AG04449 (cell line): ENCODE results near the gene CST3.
"Not testable (repeated sequence)": the region's sequence is repeated elsewhere in the genome, so short reads cannot be mapped to it uniquely, and the experiment has no call there.

ENCODE experiments used
- CTCF ChIA-PET: fragments of 350-600 bp; formaldehyde crosslinking; extraction: SDS; loops from one replicate; lab custom pipeline; 2021; ENCODE audit warnings: antibody characterized with exemption; lab: Yijun Ruan, JAX
- POLR2A ChIA-PET: fragments of 400-600, 350-600 bp; formaldehyde crosslinking; extraction: SDS; loops from one replicate; lab custom pipeline; 2020; ENCODE audit warnings: antibody characterized with exemption, inconsistent platforms; lab: Yijun Ruan, JAX
- DNase-seq: peaks from one replicate; pipeline ENCODE4 v3.0.0-alpha.2; 2010; ENCODE audit warnings: low read depth, low spot score
- H3K4me3 ChIP-seq: 2 replicates; pipeline ENCODE4 v1.5.1; 2011; ENCODE audit warnings: low read depth, mild to moderate bottlenecking, control low read depth, low read length
- TF ChIP-seq, protein P1 (sequence below): IDR thresholded peaks from one replicate; pipeline ENCODE4 v1.5.1; 2011; ENCODE audit warnings: mild to moderate bottlenecking, moderate library complexity, low read length, control low read depth, inconsistent platforms; ENCODE audit not compliant: insufficient read depth; ENCODE audit errors: missing control alignments

The CST3 gene

GRCh38 chr20:23664954-23665353, 27.2 kb upstream of the CST3 start:
- ChIA-PET CTCF (no interaction called here), POLR2A (no interaction called here)
- DNase-seq, result no peak

DNA sequence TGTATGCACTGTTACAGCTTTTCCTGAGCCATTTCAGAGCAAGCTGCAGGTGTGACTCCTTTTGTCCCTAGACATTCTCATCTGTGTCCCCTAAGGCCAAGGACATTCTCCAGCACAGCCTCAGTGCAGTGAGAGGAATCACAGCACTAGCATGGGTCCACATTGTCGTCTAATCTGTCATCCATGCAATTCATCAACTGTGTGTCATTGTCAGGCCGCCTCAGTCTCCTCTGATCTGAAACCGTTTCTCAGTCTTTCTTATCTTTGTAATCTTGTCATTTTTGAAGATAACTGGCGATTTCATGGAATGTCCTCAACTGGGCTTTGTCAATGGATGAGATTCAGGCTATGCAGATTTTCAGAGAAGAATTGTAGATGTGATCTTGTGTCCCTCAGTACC, 26.3 kb upstream of the CST3 start:
- CTCF ChIA-PET, POLR2A ChIA-PET, H3K4me3 ChIP-seq, DNase-seq: not testable (repeated sequence)

More at GRCh38 chr20:23664954-23665353, 27.2 kb upstream of the CST3 start:
- no peak overlapping the region for H3K4me3 ChIP-seq
- TF ChIP-seq, protein P1, sequence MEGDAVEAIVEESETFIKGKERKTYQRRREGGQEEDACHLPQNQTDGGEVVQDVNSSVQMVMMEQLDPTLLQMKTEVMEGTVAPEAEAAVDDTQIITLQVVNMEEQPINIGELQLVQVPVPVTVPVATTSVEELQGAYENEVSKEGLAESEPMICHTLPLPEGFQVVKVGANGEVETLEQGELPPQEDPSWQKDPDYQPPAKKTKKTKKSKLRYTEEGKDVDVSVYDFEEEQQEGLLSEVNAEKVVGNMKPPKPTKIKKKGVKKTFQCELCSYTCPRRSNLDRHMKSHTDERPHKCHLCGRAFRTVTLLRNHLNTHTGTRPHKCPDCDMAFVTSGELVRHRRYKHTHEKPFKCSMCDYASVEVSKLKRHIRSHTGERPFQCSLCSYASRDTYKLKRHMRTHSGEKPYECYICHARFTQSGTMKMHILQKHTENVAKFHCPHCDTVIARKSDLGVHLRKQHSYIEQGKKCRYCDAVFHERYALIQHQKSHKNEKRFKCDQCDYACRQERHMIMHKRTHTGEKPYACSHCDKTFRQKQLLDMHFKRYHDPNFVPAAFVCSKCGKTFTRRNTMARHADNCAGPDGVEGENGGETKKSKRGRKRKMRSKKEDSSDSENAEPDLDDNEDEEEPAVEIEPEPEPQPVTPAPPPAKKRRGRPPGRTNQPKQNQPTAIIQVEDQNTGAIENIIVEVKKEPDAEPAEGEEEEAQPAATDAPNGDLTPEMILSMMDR, result no peak

GRCh38 chr20:23663180-23663579, 25.4 kb upstream of the CST3 start:
- TF ChIP-seq, protein P1, result no peak
- CTCF ChIA-PET, result interaction anchor here (1.4 kb wide), 1 partner anchor 19 kb away, joined by 3 read pairs; no protein-coding TSS in a partner anchor
- DNase-seq, result no peak
- POLR2A ChIA-PET, result interaction anchor here (0.6 kb wide), 1 partner anchor 419 kb away, joined by 3 read pairs; no protein-coding TSS in a partner anchor
- no peak overlapping the region for H3K4me3 ChIP-seq

DNA sequence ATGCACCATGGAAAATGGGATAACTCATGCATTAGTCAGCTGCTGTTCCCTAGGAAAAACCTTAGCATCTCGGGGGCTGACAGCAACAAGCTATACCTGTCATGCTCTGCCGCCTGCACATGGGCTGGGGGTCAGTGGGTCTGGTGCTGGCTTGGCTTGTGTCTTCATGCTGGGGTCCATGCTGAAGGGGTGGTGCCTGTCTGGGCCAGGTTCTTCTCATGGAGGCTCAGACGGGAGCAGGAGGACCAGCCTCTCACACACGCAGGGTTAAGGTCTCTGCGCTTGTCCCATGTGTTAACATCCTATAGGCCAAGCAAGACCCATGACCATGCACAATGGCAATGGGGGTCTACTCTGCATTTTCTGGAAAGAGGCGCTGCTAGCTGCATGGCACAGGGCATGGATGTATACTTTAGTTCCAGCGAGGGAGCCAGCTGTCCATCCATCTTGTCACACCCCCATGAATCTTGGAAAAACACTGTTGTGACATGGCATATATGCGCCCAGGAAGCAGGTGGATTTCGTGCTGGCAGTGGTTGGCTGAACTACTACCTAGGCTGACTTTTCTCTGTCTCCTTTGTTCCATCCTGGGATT, 24.6 kb upstream of the CST3 start:
- no peak for DNase-seq
- CTCF ChIA-PET, result interaction anchor here (1.4 to 1.8 kb wide), 2 partner anchors 8 to 20 kb away, joined by 3 to 4 read pairs; no protein-coding TSS in a partner anchor
- no peak overlapping the region for H3K4me3 ChIP-seq
- TF ChIP-seq, protein P1, result no peak
- POLR2A ChIA-PET, result no interaction called here

DNA sequence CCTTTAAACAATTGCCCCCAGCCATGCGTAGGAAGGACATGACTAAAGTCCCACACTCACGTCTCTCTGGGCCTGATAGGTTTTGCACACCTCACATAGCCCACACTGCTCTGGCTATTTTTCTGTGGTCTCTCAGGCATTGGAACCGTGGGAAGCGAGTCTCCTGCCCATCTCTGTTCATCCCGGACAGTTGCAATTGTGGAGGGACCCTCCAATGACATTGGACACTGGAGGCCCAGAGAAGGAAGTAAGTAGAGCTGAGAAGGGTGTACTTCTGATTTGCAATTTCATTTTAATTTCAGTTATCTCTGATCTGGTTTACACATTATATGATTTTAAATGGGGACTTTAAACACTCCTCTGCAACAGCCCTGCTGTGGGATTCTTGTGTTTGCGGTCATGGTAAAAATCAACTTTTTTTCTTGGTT, 23.3 kb upstream of the CST3 start:
- ChIA-PET POLR2A (no interaction called here), CTCF (interaction anchor here (1.8 kb wide), 1 partner anchor 9 kb away, joined by 4 read pairs; no protein-coding TSS in a partner anchor)
- TF ChIP-seq, protein P1, result no peak
- DNase-seq, result no peak
- H3K4me3 ChIP-seq, result no peak overlapping the region

- no peak for DNase-seq
- ChIA-PET CTCF (no interaction called here), POLR2A (interaction anchor here (0.6 kb wide), 1 partner anchor 233 kb away, joined by 3 read pairs; no protein-coding TSS in a partner anchor)
- TF ChIP-seq, protein P1, result no peak
- H3K4me3 ChIP-seq, result no peak overlapping the region
Observed at GRCh38 chr20:23659989-23660837, 22.5 kb upstream of the CST3 start.

GRCh38 chr20:23659610-23659988, 21.8 kb upstream of the CST3 start:
- CTCF ChIA-PET, result interaction anchor here (4.0 kb wide), 1 partner anchor 8 kb away, joined by 24 read pairs; no protein-coding TSS in a partner anchor
- POLR2A ChIA-PET, result interaction anchor here (0.6 kb wide), 1 partner anchor 234 kb away, joined by 3 read pairs; no protein-coding TSS in a partner anchor
- H3K4me3 ChIP-seq, result not testable (repeated sequence)

More at GRCh38 chr20:23659610-23659988, 21.8 kb upstream of the CST3 start:
- not testable (repeated sequence) for DNase-seq
